Osteoblast (primary cell): Measurements from ENCODE around the gene EPB41L3. TPM values are rescaled to one million over a fixed set of nuclear protein-coding genes. Genes with fewer than 3 reads are reported as not detected.

Experiments
- DNase-seq: peaks from one replicate; pipeline ENCODE4 v3.0.0; 2011; ENCODE audit warnings: low spot score, mixed read lengths; ENCODE audit not compliant: insufficient read length; ENCODE audit errors: missing footprints
- H2AFZ ChIP-seq: 2 replicates; pipeline ENCODE4 v1.6.0; 2011; ENCODE audit warnings: mild to moderate bottlenecking, low read length
- H3K27ac ChIP-seq: 2 replicates; pipeline ENCODE4 v1.5.1; 2011; ENCODE audit warnings: mild to moderate bottlenecking, low read depth, low read length, moderate library complexity
- H3K27me3 ChIP-seq: 2 replicates; pipeline ENCODE4 v1.6.0; 2012; ENCODE audit warnings: mild to moderate bottlenecking, control low read depth, inconsistent platforms, low read length, moderate library complexity; ENCODE audit not compliant: insufficient read depth
- H3K36me3 ChIP-seq: 2 replicates; pipeline ENCODE4 v1.5.1; 2011; ENCODE audit warnings: mild to moderate bottlenecking, low read length, control low read depth, moderate library complexity; ENCODE audit not compliant: insufficient read depth
- H3K4me1 ChIP-seq: 2 replicates; pipeline ENCODE4 v1.5.1; 2011; ENCODE audit warnings: mild to moderate bottlenecking, low read length, control low read depth, moderate library complexity; ENCODE audit not compliant: insufficient read depth
- H3K4me2 ChIP-seq: 2 replicates; pipeline ENCODE4 v1.6.0; 2011; ENCODE audit warnings: mild to moderate bottlenecking, low read length; ENCODE audit not compliant: insufficient read depth
- H3K4me3 ChIP-seq: fragments of 200-600 bp; sonication (generic); 3 replicates; pipeline ENCODE4 v1.5.1; 2012; ENCODE audit warnings: mild to moderate bottlenecking, low read length, inconsistent platforms; ENCODE audit not compliant: insufficient read depth
- H3K79me2 ChIP-seq: 2 replicates; pipeline ENCODE4 v1.6.0; 2012; ENCODE audit warnings: mild to moderate bottlenecking, low read length, control low read depth, inconsistent platforms; ENCODE audit not compliant: insufficient read depth
- H3K9me3 ChIP-seq: 2 replicates; pipeline ENCODE4 v1.5.1; 2011; ENCODE audit warnings: low read depth, low read length, control low read depth
- H4K20me1 ChIP-seq: 2 replicates; pipeline ENCODE4 v1.6.0; 2012; ENCODE audit warnings: mild to moderate bottlenecking, low read length, control low read depth; ENCODE audit not compliant: insufficient read depth
- CTCF ChIP-seq: IDR thresholded peaks from 2 replicates; pipeline ENCODE4 v1.5.1; 2011; ENCODE audit warnings: mild to moderate bottlenecking, low read depth, low read length, moderate library complexity; ENCODE audit errors: extremely low read depth
- total RNA-seq: library from RNA; depleted of rRNA; stranded (reverse); fragments of >200 nt; gene quantifications from 2 replicates; pipeline ENCODE4 v1.2.3, GENCODE V29; 2012

Gene EPB41L3
- total RNA-seq, 1 donor: 0.72 TPM

GRCh38 chr18:5568416-5568815 lies 24.6 kb upstream of the EPB41L3 start:
- H3K36me3 ChIP-seq: no peaks in the 10 kb centered on the region
- H3K9me3 ChIP-seq: no peaks in the 10 kb centered on the region
- no peak overlapping the region for H2AFZ ChIP-seq
- no peak overlapping the region for H3K27ac ChIP-seq
- H4K20me1 ChIP-seq: no peaks in the 10 kb centered on the region
- H3K79me2 ChIP-seq: no peaks in the 10 kb centered on the region
- H3K4me3 ChIP-seq: no peak overlapping the region
- H3K4me2 ChIP-seq: no peak overlapping the region
- no peaks in the 10 kb centered on the region for H3K4me1 ChIP-seq
- no peak for DNase-seq
- H3K27me3 ChIP-seq: no peaks in the 10 kb centered on the region
- TF ChIP-seq CTCF: no peak

- Histone ChIP-seq H3K4me3 (no peak overlapping the region), H3K9me3 (peaks cover 5% of the 10 kb centered on the region), H3K27me3 (no peaks in the 10 kb centered on the region), H3K27ac (no peak overlapping the region), H4K20me1 (no peaks in the 10 kb centered on the region), H3K79me2 (no peaks in the 10 kb centered on the region), H3K36me3 (no peaks in the 10 kb centered on the region), H2AFZ (no peak overlapping the region), H3K4me2 (no peak overlapping the region), H3K4me1 (no peaks in the 10 kb centered on the region)
- DNase-seq: no peak
- no peak for TF ChIP-seq CTCF
Observed at GRCh38 chr18:5558851-5559250, 15.1 kb upstream of the EPB41L3 start.

GRCh38 chr18:5556310-5556974 lies 12.6 kb upstream of the EPB41L3 start:
- Histone ChIP-seq H3K4me3 (no peak overlapping the region), H2AFZ (no peak overlapping the region), H3K4me2 (no peak overlapping the region), H3K36me3 (no peaks in the 10 kb centered on the region), H3K27me3 (no peaks in the 10 kb centered on the region), H3K27ac (no peak overlapping the region), H3K4me1 (no peaks in the 10 kb centered on the region), H3K9me3 (peaks cover 2% of the 10 kb centered on the region), H4K20me1 (no peaks in the 10 kb centered on the region), H3K79me2 (no peaks in the 10 kb centered on the region)
- TF ChIP-seq CTCF: no peak
- no peak for DNase-seq

- H4K20me1 ChIP-seq: no peaks in the 10 kb centered on the region
- H2AFZ ChIP-seq: no peak overlapping the region
- no peak overlapping the region for H3K4me2 ChIP-seq
- no peaks in the 10 kb centered on the region for H3K79me2 ChIP-seq
- no peaks in the 10 kb centered on the region for H3K27me3 ChIP-seq
- no peak for DNase-seq
- peaks cover 2% of the 10 kb centered on the region for H3K9me3 ChIP-seq
- H3K36me3 ChIP-seq: no peaks in the 10 kb centered on the region
- TF ChIP-seq CTCF: no peak
- H3K4me1 ChIP-seq: no peaks in the 10 kb centered on the region
- no peak overlapping the region for H3K27ac ChIP-seq
- no peak overlapping the region for H3K4me3 ChIP-seq
Observed at GRCh38 chr18:5554629-5555028, 10.8 kb upstream of the EPB41L3 start.
